HG02885 (cell line): ENCODE data around the gene ATP2C2.
"Not testable (repeated sequence)": the region's sequence is repeated elsewhere in the genome, so short reads cannot be mapped to it uniquely, and the experiment has no call there.

Experiments
- ATAC-seq: cut with Tn5 transposase; IDR thresholded peaks from one replicate; pipeline ENCODE4 v1.9.1; 2021; ENCODE audit warnings: mild to moderate bottlenecking; ENCODE audit not compliant: unreplicated experiment, poor library complexity

Gene ATP2C2

DNA sequence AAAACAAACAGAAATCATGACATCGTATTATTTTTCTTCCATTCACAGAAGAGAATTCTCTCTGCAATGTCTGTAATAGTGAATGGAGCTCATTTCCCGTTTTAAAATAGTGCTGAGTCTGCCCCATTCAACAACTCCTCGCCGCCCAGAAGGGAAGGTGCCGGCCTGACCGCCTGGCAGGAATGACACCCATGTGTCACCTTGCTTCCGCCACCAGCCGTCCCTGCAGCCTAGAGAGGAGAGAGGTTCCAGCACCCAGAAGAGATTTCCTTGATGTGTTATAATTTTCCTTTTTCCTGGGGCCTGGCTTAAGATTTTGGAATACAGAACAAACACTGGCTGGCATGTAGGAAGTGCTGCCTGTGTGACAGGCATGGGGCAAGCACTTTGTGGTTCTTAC lies 76.1 kb downstream of the ATP2C2 start:
- ATAC-seq, result no peak

GRCh38 chr16:84446084-84446483 lies 77.7 kb downstream of the ATP2C2 start:
- no peak for ATAC-seq

DNA sequence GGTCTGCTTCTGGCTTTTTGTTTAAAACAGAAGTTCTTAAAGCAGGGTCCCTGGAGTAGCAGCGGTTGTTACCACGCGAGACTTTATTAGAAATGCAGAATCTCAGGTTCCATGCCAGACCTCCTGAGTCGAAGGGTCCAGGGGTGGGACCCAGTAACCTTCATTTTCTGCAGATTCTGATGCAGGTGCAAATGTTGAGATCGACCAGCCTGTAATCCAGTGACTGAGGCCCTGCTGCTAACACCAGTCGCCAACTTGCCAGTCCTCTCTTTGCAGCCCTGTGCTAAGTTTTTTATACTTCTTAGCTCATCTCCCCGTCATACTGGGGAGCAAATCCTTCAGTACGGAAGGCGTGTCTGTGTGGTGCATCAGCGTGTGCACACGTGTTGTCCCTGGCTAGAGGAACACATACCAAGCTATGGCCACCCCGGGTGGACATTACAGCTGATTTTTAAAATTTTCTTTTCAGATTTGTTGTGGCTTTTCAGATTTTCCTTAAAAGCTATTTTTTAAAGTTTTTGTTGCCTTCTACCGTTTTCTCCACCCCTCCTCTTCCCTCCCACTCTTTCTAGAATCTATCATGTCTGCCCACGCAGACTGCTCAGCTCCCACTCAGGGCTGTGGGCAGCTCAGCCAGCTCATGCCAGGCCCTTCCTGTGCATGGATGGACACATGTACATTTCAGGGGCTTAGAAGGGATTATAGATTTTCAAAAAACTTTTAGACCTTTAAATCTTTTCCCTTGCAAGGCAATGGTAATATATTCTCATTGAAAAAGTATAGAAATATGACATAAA lies 78.5 kb downstream of the ATP2C2 start:
- no peak for ATAC-seq

- ATAC-seq, result no peak
Observed at GRCh38 chr16:84448444-84448843, 80.1 kb downstream of the ATP2C2 start.

DNA sequence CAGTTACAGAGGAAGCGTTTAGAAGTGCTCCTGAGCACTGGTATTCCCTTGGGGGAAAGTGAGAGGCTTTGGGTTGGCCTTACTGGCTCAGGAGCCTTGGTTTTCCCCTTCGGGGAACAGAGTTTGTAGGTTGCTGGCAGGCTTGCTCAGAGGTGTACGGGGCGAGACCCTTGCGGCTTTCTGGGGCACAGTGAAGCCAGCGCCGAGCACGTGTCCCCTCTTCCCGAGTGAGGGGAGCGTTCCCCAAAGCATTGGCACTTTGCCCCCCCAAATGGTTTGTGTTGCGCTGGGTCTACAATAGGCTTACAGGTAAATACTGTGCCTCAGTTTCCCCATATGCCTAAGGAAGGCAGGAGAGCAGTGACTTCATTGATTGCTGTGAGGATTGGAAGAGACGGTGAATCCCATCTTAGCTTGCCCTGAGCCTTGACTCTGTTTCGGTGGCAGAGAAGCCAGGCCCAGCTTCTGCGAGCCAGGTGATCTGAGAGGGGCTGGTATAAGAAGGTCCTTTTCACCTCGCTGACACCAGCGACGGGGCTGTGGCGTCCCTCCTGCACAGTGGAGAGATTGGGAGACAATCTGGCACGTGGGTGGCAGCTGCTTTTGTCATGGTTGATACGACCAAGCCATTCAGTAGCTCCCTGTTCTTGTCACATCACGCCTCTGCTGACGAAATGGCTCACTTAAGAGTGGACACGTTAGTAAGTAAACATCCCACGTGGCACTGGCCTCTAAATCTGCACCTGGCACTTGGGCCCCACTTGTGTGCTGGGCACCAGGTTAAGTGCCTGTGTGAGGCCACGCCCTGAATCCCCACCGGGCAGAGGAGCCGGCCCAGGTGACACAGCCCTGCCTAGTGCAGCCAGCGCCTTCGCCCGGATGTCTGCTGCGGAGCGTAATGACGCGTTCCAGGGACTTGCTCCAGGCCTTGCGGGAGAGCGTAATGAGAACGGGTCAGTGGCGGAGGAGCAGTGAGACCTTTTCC lies 81.1 kb downstream of the ATP2C2 start:
- ATAC-seq, result no peak

- no peak for ATAC-seq
Observed at GRCh38 chr16:84450176-84450865, 82.0 kb downstream of the ATP2C2 start.

DNA sequence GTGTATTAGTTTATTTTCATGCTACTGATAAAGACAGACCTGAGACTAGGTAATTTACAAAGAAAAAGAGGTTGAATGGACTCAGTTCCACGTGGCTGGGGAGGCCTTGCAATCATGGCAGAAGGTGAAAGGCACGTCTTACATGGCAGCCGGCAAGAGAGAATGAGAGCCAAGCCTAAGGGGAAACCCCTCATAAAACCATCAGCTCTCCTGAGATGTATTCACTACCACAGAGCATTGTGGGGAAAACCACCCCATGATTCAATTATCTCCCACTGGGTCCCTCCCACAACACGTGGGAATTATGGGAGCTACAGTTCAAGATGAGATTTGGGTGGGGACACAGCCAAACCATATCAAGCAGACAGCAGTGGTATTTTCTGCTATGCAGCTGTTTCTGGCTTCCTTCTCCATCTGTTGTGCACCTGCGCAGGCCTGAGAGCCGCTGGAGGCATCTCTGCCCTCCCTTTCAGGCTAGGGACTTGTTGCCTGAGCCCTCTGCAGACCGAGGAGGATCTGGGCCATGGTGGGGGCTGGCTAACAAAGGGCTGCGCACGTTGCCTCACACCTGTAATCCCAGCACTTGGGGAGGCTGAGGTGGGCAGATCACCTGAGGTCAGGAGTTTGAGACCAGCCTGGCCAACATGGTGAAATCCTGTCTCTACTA lies 82.8 kb downstream of the ATP2C2 start:
- not testable (repeated sequence) for ATAC-seq

- no peak for ATAC-seq
Observed at GRCh38 chr16:84451781-84452180, 83.4 kb downstream of the ATP2C2 start.

- no peak for ATAC-seq
Observed at GRCh38 chr16:84453061-84453752, 84.9 kb downstream of the ATP2C2 start.

GRCh38 chr16:84454611-84455010 lies 86.3 kb downstream of the ATP2C2 start:
- no peak for ATAC-seq

GRCh38 chr16:84455031-84455430 lies 86.7 kb downstream of the ATP2C2 start:
- ATAC-seq, result no peak

DNA sequence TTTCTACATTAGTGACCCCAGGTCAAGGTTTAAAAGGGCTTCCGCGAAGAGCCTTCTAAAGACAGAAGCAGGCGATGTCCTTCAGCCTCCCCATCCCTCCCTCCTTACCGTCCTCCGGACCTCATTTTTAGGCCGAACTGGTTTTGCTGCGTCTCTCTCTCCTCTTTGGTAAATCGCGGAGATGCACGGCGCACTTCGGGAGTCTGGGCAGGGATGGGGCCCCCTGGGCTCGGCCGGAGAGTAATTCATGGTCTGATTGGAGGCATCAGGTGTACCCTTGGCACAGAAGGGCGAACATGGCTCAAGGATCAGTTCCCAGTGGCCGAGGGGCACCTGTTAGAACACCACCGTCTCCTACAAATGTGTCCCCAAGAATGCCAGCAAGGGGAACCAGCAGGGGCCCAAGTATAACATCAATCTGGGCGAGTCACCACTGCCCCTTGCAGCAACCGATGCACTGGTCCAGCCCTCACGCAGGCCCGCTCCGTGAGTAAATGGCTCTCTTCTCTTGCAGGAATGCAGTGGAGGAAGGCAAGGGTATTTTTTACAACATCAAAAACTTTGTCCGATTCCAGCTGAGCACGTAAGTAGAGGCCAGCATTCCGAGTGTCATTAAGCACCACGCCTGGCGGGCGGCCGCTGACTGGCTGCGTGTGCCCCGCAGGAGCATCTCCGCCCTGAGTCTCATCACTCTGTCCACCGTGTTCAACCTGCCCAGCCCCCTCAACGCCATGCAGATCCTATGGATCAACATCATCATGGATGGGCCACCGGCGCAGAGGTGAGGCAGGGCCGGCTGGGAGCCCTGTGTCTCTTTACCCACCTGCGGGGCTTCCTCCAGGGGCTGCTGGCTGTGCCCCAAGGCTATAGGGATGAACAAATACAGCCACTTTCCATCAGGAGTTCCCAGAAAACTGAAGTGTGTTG lies 90.5 kb downstream of the ATP2C2 start:
- no peak for ATAC-seq

- ATAC-seq, result no peak
Observed at GRCh38 chr16:84459533-84459894, 91.2 kb downstream of the ATP2C2 start.

DNA sequence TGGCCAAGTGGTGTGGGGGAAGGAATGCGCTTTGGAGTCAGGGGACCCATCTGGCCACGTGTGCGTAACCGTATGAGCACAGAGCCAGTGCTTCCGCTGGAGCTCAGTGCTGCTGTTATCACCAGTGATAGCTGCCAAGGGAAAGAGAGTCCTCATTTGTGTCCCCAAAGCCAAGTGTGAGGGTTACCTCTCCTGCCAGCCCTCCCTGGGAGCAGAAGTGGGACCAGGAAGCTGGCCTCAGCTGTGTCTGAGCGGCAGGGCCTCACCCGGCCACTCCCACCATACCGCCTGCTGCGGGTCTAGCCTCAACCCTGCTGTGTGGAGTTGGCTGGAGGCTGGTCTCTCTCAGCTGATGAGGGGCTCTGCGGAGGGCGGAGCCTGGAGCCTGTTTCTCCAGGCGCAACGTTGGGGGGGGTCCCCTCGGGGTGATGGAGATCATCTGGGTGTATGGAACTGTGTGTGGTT lies 91.6 kb downstream of the ATP2C2 start:
- ATAC-seq, result no peak

DNA sequence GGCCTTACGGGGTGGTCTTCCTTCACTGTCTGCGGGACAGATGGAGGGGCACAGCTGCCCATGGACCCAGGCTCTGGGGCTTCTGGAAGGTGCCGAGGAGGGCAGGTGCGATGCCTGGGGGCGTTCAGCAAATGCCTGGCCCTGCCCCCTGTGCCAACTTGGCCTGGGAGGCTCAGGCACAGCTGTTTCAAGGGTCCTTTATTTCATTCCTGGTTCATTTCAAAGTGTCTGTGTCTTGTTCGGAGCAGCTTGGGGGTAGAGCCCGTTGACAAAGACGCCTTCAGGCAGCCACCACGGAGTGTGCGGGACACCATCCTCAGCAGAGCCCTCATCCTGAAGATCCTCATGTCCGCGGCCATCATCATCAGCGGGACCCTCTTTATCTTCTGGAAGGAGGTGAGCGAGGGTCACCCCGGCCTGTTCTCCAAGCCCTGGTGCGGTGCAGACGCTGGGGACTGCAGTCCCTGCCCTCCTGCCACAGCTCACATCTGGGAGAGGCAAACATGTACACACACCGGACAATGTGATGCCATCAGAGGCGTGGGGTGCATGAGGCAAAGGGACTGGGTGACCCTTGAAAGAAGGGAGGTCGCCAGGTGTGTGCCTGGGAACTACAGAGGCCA lies 92.2 kb downstream of the ATP2C2 start:
- ATAC-seq, result no peak

- ATAC-seq, result no peak
Observed at GRCh38 chr16:84461029-84461412, 92.7 kb downstream of the ATP2C2 start.

DNA sequence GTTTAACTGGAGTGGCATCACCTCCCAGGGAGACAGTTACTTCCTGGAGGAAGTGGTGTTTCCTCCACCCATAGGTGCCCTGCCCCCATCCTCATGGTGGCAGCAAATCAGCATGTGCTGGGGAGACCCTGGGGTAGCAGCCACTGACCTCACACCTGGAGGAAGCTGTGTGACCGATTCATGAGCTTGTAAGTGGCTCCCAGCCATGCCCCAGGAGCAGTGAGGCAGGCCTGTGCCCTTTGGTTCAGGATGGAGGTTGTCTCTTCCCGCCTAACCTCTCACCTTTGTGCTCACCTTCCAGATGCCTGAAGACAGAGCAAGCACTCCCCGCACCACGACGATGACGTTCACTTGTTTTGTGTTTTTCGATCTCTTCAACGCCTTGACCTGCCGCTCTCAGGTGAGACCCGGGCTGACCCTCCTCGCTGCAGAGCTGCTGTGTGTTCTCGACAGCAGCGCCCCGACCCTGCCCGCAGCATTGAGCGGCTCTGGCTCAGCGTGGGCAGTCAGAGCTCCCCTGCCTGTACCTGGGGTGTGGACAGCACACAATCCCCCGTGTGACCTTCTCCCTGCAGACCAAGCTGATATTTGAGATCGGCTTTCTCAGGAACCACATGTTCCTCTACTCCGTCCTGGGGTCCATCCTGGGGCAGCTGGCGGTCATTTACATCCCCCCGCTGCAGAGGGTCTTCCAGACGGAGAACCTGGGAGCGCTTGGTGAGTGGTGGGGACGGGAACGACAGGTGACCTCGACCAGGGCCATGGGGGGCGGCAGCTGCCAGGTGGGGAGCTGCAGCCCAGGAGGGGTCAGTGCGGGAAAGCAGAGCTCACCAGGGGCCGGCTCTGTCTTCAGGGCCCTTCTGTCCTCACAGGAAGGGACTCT lies 93.3 kb downstream of the ATP2C2 start:
- ATAC-seq, result no peak
